Mammary epithelial cell (primary cell): ENCODE data around the gene ATP7B.

ENCODE experiments used
- CTCF ChIP-seq, 2 donors: IDR thresholded peaks in 1 of 2; conservative IDR thresholded peaks in 1 of 2; 2 replicates each; pipeline ENCODE4 v1.5.1; 2011 to 2012; ENCODE audit warnings: inconsistent platforms in 2 of 2, low read length in 2 of 2, mild to moderate bottlenecking in 2 of 2, control low read depth in 1 of 2, low read depth in 1 of 2; ENCODE audit not compliant: insufficient read depth in 1 of 2; ENCODE audit errors: extremely low read depth in 1 of 2
- EZH2 ChIP-seq: IDR thresholded peaks from 2 replicates; pipeline ENCODE4 v1.6.1; 2012; ENCODE audit warnings: low read length, inconsistent platforms, borderline replicate concordance

DNA sequence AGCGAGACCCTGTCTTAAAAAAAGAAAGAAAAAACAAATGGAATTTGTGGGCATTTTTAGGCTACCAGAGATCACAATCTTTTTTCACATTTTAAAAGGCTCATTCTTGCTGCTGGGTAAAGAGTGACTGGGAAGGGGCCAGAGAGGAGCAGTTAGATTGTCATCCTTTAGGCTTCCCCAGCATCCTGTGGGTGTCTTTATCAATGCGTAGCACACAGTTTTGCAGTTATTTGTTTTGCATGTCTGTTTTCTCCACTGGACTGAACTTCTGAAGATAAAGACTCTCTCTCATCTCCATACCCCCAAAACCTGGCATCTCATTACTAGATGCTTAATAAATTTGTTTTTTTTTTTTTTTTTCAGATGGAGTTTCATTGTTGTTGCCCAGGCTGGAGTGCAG, 11.1 kb upstream of the ATP7B start:
- no peak for TF ChIP-seq CTCF (conservative IDR thresholded peaks at IDR 0.05 in 1 of 2, IDR thresholded peaks at IDR 0.05 in 1 of 2; ENCODE audit: extremely low read depth in 1 of 2, insufficient read depth in 1 of 2, low read depth in 1 of 2, low read length in 2 of 2)
- TF ChIP-seq EZH2, result no peak
